Putamen (tissue), 1 donor: ENCODE measurements around the gene SLC66A3.

Source experiments
- DNase-seq: peaks from one replicate; pipeline ENCODE4 v3.0.0-alpha.2; 2016; ENCODE audit warnings: low spot score

Gene SLC66A3

GRCh38 chr2:11214770-11215169 is 59.5 kb downstream of the SLC66A3 start:
- no peak for DNase-seq

GRCh38 chr2:11215407-11215806 is 60.1 kb downstream of the SLC66A3 start:
- no peak for DNase-seq

GRCh38 chr2:11220445-11220844 is 65.2 kb downstream of the SLC66A3 start:
- DNase-seq = no peak

- no peak for DNase-seq
These were observed 67.6 kb downstream of the SLC66A3 start for GRCh38 chr2:11222845-11223244.

GRCh38 chr2:11224887-11225286 is 69.6 kb downstream of the SLC66A3 start:
- no peak for DNase-seq

- no peak for DNase-seq
These were observed 72.3 kb downstream of the SLC66A3 start for GRCh38 chr2:11227595-11227994.
